Activated CD8-positive, alpha-beta memory T cell treated with anti-CD3 and anti-CD28 coated beads, Interleukin-2, amount 50 U/mL, for 24 hours (primary cell): ENCODE measurements around the gene SPEF2.

ENCODE experiments used
- DNase-seq: peaks from one replicate; pipeline ENCODE4 v3.0.0-alpha.2; 2020; ENCODE audit errors: extremely low read depth

The SPEF2 gene

DNA sequence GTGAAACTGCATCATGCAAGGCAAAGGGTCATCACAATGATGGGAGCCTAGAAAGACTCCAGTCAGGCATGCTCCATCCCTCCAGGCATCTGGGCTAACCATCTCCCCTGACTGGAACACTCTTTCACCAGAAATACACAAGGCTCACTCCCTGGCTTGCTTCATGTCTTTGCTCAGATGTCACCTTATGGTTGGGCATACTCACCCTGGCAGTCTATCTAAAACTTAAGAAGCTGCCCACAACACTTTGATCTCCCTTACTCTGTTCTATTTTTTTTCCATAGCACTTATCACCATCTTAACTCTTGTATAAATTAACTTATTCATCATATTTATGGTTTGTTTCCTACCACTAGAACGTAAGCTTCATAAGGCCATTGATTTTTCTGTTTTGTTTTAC, 90.0 kb downstream of the SPEF2 start:
- DNase-seq: no peak

GRCh38 chr5:35709688-35710087, 92.0 kb downstream of the SPEF2 start:
- no peak for DNase-seq

- no peak for DNase-seq
These were observed 100.1 kb downstream of the SPEF2 start for GRCh38 chr5:35717718-35718117.

DNA sequence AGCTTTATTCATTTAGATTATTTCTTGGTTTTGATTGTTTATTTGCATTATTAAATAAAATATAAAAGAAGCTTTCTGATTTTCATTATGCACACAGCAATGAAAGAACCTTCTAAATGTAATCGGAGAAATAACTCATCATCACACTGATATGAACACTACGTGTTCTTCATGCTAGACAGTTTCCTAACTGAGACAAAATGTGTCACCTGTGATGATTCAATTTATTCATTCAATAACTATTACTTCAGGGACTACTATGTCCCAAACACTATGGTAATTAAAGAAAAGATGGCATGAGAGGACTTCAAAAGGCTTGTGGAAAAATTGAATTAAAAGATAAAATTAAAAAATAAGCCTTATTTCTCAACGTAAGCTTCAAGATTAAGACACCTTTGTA, 118.1 kb downstream of the SPEF2 start:
- no peak for DNase-seq

DNA sequence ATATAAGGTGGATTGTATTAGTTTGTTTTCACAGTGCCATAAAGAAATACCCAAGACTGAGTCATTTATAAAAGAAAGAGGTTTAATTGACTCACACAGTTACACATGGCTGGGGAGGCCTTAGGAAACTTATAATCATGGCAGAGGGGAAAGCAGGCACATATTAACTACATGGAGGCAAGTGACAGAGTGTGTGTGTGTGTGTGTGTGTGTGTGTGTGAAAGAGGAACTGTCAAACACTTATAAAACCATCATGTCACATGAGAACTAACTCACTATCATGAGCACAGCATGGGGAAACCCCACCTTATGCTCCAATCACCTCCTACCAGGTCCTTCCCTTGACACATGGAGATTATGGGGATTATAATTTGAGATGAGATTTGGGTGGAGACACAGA, 118.6 kb downstream of the SPEF2 start:
- DNase-seq: peak; percentile 12

DNA sequence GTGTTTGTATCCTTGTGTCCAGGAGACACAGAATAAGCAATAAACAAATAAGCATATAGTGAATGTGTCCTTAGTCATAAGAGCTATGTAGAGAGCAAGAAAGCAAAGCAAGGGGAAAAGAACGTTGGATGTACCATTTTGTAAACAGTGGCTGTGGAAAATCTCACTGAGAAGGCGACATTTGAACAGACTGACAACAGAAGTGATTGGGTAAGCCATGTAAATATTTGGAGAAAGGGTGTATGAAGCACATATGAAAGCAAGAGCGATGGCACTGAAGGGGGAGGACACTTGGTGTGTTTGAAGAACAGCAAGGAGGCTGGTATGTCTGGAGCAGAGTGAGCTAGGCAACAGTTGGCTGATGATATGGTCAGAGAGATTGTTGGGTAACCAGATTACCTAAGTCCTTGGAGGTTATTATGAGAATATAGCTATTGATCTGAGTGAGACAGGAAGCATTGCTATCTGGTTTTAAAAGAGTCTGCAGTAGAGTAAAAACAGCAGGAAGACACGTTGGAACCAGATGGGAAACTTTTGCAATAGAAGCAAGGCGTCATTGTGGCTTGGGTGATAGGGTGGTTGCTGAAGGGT, 123.6 kb downstream of the SPEF2 start:
- no peak for DNase-seq

- DNase-seq: no peak
These were observed 124.3 kb downstream of the SPEF2 start for GRCh38 chr5:35741971-35742370.

GRCh38 chr5:35743644-35744043, 126.0 kb downstream of the SPEF2 start:
- no peak for DNase-seq

DNA sequence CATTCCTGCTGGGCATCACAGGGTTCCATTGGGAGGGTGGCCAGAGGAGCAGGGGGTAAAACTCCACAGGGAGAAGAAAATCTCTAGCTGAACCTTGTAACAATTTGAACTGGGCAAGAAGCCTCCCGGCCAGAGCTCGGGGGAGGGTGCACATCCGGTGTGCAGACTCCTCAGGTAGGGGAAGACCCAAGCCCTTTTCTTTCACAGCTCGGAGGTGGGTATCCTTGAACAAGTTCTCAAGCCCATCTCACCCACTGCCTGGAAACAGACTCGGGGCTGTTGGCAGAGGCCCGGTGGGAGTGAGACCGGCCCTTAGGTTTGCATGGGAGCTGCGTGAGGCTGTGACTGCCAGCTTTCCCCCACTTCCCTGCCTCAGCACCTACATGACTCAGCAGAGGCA, 127.5 kb downstream of the SPEF2 start:
- DNase-seq: no peak

GRCh38 chr5:35745660-35746059, 128.0 kb downstream of the SPEF2 start:
- no peak for DNase-seq

DNA sequence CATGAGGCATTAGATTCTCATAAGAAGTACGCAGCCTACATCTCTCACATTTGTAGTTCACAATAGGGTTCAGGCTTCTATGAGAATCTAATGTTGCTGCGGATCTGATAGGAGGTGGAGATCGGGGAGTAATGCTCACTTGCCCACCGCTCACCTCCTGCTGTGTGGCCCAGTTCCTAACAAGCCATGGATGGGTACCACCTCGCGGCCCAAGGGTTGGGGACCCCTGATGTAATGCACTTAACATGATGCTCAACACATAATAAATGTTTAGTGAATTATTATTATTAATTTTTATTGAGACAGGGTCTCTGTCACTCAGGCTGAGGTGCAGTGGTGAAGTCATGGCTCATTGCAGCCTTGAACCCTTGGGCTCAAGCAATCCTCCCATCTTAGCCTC, 134.3 kb downstream of the SPEF2 start:
- DNase-seq: no peak

DNA sequence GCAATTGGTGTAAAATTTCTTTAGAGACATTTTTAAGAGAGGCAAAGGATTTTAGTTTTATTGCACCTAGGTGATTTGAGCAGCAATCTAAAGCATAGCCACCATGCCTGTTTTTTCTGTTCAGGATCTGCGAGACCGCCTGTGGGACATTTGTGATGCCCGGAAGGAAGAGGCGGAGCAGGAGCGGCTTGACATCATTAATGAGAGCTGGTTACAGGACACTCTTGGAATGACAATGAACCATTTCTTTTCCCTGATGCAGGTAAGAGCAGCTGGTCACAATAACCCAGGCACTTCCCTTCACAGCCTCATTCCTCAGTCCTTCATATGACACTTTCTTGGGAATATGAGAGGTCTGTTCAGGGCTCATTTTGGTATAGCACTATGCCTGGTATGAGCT, 135.8 kb downstream of the SPEF2 start:
- no peak for DNase-seq

DNA sequence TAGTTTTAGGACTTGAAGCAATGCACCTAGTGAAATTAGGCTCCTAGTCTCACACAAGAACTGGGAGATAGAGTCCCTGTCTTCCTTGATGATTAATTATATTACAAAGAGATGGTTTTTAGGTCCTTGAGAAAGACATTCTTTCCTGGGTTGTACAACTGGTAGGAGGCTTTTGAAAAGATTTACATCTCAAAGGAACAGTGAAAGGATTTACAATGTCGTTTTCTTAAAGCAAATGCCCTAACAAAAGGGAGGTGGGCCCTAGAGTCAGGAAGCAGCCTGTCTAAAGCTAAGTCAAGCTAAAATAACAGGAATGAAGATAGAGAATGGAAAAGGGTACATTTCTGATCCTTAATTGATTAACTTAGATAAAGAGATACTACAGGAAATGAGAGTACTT, 136.8 kb downstream of the SPEF2 start:
- no peak for DNase-seq

DNA sequence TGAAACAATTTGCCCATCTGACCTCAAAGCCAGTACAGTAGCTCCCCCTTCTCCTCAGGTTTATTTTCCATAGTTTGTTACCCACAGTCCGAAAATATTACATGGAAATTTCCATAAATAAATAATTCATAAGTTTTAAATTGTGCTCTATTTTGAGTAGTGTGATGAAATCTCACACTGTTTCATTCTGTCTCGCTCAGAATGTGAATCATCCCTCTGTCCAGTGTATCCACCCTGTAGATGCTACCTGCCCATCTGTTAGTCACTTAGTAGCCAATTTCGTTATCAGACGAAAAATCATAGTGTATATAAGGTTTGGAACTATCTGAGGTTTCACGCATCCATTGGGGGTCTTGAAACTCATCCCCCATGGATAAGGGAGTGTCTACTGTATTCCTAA, 138.3 kb downstream of the SPEF2 start:
- DNase-seq: no peak

GRCh38 chr5:35758151-35758724, 140.6 kb downstream of the SPEF2 start:
- no peak for DNase-seq

DNA sequence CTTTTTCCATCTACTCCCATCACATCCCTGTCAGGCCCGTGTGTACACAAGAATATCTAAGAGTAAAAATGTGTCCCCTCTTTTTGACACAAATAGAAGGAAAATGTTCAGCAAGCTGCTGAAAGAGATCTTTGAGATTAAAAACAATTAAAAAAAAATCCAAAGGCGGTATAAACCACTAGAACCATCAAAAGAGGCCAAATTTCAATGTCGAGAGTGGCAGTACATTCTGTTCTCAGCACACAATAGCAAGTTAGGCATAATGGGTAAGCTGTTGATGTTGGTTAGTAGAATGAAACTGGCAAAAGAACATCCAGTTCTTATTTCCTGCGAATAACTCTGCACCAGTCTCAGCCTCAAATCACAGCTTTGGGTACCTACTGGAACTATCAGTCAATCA, 143.9 kb downstream of the SPEF2 start:
- no peak for DNase-seq

DNA sequence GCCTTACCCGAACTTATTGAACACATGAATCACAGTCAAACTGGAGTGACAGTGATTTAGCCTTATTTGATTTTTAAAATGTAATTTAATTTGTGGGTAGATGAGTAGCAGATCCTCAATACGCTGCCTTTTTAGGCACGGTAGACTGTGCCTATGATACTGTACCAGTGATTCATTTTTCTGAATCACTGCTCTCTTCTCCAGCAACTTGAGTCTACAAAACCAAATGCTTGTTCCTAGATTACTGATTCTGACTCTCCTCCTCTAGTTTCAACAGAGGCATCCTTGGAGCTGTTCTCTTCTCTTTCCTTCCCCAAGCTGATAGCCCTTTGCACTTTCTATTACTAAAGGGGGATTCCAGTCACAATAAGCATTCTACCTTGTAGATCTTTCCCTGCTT, 144.7 kb downstream of the SPEF2 start:
- DNase-seq: no peak

GRCh38 chr5:35765921-35766320, 148.3 kb downstream of the SPEF2 start:
- DNase-seq: no peak

GRCh38 chr5:35771300-35771699, 153.6 kb downstream of the SPEF2 start:
- no peak for DNase-seq

DNA sequence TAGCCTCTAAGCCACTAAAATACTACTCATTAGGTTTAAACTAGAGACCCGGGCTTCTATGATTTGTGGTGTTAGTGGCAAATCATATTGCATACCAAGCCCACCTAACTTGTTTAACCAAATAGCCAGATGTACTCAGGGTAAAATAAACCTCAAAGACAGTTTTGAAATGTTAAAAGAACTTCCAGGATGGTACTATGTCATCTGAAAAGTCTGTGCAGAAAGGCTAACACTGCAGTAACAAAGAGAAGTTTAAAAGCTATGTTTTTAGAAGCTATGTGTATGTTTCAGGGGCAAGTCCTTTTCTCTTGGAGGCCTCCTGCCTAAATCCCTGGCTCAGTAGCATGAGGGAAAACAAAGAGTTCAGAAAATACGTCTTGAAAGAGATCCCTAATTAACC, 154.2 kb downstream of the SPEF2 start:
- no peak for DNase-seq

DNA sequence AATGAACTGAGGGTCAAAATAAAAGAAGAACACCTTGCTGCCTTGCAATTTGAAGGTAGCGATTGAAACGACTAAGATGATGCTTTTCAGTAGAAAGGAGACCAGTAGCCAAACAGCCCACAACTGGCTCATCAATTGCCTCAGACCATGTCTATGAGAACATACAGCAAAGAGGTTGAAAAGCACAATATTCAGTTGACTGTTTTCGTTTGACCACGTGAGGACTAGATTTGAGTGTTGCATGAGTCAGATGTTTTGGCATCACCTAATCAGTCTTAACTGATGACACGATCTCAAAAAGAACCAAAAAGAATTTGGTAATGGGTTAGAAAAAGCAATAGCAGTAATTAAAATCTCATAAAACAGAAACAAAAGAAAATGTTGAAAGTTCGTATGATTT, 156.3 kb downstream of the SPEF2 start:
- DNase-seq: no peak

GRCh38 chr5:35776757-35777156, 159.1 kb downstream of the SPEF2 start:
- DNase-seq: no peak

DNA sequence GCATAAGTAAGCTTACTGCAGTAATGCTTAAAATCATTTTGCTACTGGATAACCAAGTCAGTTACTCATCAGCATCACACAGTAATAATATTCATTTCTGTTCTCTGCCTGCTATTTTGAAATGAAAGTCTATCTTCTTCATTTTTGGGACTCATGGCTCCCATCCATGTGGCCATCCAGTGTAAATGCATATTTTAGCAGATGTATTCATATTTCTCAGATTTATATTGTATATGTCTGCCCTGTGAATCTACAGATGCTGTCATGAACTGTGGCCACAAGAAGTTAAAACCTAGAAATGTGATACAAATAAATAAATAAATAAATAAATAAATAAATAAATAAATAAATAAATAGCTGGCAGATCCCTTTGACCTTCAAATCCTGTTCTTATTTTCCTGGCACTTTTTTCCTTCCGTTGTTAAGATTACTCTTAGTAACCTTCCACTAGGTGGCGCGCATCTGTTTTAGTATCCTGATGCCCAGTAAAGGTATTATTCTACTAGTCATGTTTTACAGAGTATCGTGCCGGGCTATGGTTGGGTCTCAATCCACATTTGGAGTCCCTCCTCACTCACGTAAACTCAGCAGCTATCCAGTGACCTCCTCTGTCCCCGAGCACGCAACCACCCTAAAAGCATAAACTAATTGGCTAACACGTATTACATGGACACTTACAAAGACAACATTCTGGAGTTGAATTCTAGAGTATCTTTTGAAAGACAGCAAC, 159.9 kb downstream of the SPEF2 start:
- DNase-seq: peak; percentile 53
